ENCODE measurements around the gene CSNK1A1.
"Not testable (repeated sequence)": the region's sequence is repeated elsewhere in the genome, so short reads cannot be mapped to it uniquely, and the experiment has no call there.

CSNK1A1 gene

GRCh38 chr5:149551227-149552037, at the start of gene CSNK1A1:
Gene CSNK1A1 (minus strand): TSS chr5:149551439. CDS start chr5:149550964, 475 bp downstream.
- DNase-seq, result peak; percentile 88

GRCh38 chr5:149600932-149601331, 49.7 kb upstream of the CSNK1A1 start:
- DNase-seq, result no peak

- DNase-seq, result no peak
Measured at GRCh38 chr5:149599375-149599774, 48.1 kb upstream of the CSNK1A1 start.

GRCh38 chr5:149598966-149599365, 47.7 kb upstream of the CSNK1A1 start:
- no peak for DNase-seq

GRCh38 chr5:149598234-149598633, 47.0 kb upstream of the CSNK1A1 start:
- not testable (repeated sequence) for DNase-seq

GRCh38 chr5:149597618-149598017, 46.4 kb upstream of the CSNK1A1 start:
- no peak for DNase-seq

GRCh38 chr5:149596712-149597111, 45.5 kb upstream of the CSNK1A1 start:
- no peak for DNase-seq

GRCh38 chr5:149595105-149595504, 43.9 kb upstream of the CSNK1A1 start:
- not testable (repeated sequence) for DNase-seq

GRCh38 chr5:149594206-149594895, 43.1 kb upstream of the CSNK1A1 start:
- DNase-seq, result no peak

GRCh38 chr5:149593370-149593769, 42.1 kb upstream of the CSNK1A1 start:
- DNase-seq, result no peak

GRCh38 chr5:149588936-149589335, 37.7 kb upstream of the CSNK1A1 start:
- DNase-seq, result no peak

GRCh38 chr5:149586708-149587318, 35.6 kb upstream of the CSNK1A1 start:
- no peak for DNase-seq

- no peak for DNase-seq
Measured at GRCh38 chr5:149585910-149586309, 34.7 kb upstream of the CSNK1A1 start.

GRCh38 chr5:149584121-149584520, 32.9 kb upstream of the CSNK1A1 start:
- DNase-seq, result no peak

- no peak for DNase-seq
Measured at GRCh38 chr5:149583394-149583793, 32.2 kb upstream of the CSNK1A1 start.

- DNase-seq, result no peak
Measured at GRCh38 chr5:149581931-149582768, 30.9 kb upstream of the CSNK1A1 start.

GRCh38 chr5:149581192-149581861, 30.1 kb upstream of the CSNK1A1 start, which contains the start of gene ARHGEF37:
Gene ARHGEF37 (plus strand): TSS chr5:149581498. CDS start chr5:149597770, 16,272 bp downstream.
- DNase-seq, result no peak

GRCh38 chr5:149580808-149581191, 29.6 kb upstream of the CSNK1A1 start:
- DNase-seq, result no peak

- DNase-seq, result peak; percentile 30
Measured at GRCh38 chr5:149578896-149579295, 27.7 kb upstream of the CSNK1A1 start.

- DNase-seq, result no peak
Measured at GRCh38 chr5:149576021-149576420, 24.8 kb upstream of the CSNK1A1 start.

- DNase-seq, result no peak
Measured at GRCh38 chr5:149575131-149575530, 23.9 kb upstream of the CSNK1A1 start.

GRCh38 chr5:149572576-149573231, 21.5 kb upstream of the CSNK1A1 start:
- no peak for DNase-seq

All from NCI-H187 treated with DMSO at 0.1 percent for 48 hours (cell line).